IPS-11a (cell line): ENCODE measurements around the gene MEG3.
"Not testable (repeated sequence)": the region's sequence is repeated elsewhere in the genome, so short reads cannot be mapped to it uniquely, and the experiment has no call there.

Source experiments
- H3K4me3 ChIP-seq: one replicate; pipeline ENCODE4 v1.5.1; 2013; ENCODE audit warnings: low read depth, low read length, control low read depth

Gene MEG3

DNA sequence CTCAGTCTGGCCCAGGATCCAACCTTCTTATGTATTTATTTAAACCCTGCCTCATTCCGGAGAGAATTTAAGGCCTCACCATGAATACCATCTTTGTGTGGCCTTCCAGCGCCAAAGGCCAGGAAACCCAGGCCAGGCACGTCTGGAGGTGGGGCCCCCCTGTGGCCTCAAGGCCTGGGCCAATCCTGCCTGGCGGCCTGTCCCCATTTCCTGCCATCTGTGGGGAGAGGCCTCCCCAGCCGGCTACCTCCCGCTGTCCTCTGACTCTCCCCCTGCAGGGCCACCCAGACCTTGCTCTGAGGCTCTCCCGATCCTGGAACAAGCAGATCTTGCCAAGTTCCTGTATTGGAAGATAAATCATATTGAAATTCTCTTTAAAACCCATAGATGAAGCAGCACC, 37.4 kb upstream of the MEG3 start:
- H3K4me3 ChIP-seq, result no peak overlapping the region

DNA sequence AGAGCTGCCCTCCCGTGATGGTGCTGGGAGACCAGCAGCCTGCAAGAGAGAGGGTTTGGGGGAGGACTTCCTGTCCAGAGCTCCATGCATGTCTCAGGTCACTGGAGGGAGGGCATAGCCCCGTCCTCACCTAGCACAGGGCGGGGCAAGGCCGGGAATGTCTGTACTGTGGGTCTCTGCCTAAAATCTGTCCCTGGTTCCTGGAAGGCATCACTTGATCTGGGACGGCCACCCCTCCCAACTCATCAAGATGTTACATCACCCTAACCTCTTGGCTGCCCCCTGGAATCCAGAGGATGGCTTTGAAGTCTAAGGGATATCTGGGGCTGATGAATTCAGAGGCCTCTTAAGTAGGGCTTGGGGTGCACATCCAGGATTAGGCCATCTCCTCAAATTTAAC, 37.0 kb upstream of the MEG3 start:
- H3K4me3 ChIP-seq, result no peak overlapping the region

GRCh38 chr14:100789460-100790417, 36.2 kb upstream of the MEG3 start:
- no peak overlapping the region for H3K4me3 ChIP-seq

DNA sequence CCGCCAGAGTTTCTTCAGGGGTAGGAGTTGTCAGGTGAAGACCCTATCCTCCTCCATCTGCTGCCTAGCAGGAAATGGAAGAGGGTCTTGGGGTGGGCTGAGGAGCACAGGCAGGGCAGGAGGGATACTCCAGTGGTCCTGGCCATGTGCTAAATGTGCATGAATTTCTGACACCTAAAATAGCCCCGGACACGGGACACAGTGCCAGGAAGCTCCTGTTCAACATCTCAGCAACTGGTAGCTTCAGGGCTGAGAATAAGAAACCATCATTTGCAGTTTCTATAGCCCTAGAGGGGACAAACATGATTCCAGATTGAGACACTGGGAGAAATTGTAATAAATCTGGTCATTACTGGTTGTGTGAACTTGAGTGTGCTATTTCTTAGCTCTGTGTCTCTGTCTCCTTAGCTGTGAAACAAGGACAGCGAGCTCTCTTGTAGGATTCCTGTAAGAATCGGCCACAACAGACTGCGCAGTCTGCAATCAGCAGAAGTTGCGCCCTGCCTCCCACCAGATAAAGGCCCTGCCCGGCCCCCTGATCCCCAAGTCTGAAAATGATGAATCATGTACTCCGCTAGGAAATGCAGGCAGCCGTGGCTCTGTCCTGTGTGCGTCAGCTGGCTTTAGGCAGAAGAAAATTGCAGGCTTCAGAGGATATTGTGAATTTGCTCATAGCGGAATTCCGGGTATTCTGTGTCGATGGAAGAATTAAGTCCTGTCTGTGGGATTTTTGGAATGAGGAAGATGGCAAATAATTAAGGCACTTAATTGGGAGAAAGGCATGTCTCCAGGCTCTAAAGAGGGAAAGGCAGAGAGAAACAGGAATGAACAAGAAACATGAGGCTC, 35.2 kb upstream of the MEG3 start:
- H3K4me3 ChIP-seq, result no peak overlapping the region

DNA sequence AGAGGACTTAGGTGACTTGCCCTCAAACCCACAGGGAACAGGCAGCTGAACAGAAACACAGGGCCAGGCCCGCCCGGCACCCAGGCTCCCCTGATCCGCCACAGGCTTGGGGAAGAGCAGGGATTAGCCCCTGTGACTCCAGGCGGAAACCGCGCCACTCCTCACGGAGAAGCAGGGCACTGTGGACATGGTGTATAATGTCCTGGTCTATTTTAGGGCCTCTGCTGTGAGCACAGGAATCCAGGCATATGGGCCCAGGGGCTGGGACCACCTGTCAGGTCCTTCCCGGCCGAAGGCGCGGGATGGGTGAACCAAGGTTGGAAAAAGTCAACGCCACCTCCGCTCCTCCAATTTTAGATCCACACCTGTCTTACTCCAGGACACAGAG, 34.6 kb upstream of the MEG3 start:
- no peak overlapping the region for H3K4me3 ChIP-seq

- H3K4me3 ChIP-seq, result no peak overlapping the region
Measured at GRCh38 chr14:100791995-100792394, 33.9 kb upstream of the MEG3 start.

DNA sequence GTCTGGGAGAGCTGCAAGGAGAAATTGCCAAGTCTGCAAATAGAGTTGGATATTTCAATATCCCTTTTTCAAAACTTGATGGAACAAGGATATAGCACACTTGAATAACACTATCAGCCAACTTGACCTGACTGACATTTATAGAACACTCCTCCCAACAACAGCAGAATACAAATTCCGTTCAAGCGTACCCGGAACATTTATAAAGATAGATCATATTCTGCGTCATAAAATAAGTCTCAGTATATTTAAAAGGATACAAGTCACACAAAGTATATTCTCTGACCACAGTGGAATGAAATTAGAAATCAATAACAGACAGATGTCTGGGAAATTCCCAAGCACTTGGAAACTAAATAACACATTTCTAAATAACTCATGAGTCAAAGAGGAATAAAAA, 29.0 kb upstream of the MEG3 start:
- H3K4me3 ChIP-seq, result no peak overlapping the region

- H3K4me3 ChIP-seq, result no peak overlapping the region
Measured at GRCh38 chr14:100800041-100800440, 25.9 kb upstream of the MEG3 start.

DNA sequence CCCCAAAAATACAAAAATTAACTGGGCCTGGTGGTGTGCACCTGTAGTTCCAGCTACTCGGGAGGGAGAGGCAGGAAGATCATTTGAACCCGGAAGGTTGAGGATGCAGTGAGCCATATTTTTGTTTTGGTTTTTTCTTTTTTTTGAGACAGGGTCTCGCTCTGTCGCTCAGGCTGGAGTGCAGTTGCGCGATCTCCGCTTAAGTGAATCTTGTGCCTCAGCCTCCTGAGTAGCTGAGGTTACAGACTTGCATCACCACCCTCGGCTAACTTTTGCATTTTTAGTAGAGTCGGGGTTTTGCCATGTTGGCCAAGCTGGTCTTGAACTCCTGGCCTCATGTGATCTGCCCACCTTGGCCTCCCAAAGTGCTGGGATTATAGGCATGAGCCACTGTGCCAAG, 24.5 kb upstream of the MEG3 start:
- not testable (repeated sequence) for H3K4me3 ChIP-seq

DNA sequence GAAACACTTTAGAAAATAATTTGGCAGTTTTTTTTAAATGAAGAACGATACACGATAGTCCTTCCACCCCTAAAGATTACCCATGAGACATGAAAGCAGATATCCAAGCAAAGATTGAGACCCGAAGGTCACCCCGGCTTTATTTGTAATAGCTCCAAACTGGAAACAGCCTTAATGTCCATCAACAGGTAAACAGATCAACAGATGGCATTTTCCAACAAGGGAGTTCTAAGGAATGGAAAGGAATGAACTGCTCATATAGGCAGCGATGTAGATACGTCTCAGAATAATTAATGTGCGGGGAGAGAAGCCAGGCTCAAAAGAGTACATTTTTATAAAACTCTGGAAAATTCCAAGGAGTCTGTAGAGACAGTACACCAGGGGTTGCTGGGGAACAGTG, 23.7 kb upstream of the MEG3 start:
- no peak overlapping the region for H3K4me3 ChIP-seq

GRCh38 chr14:100802766-100803165, 23.2 kb upstream of the MEG3 start:
- no peak overlapping the region for H3K4me3 ChIP-seq

- no peak overlapping the region for H3K4me3 ChIP-seq
Measured at GRCh38 chr14:100803226-100803625, 22.7 kb upstream of the MEG3 start.

- no peak overlapping the region for H3K4me3 ChIP-seq
Measured at GRCh38 chr14:100803676-100804075, 22.2 kb upstream of the MEG3 start.

- no peak overlapping the region for H3K4me3 ChIP-seq
Measured at GRCh38 chr14:100804138-100804537, 21.8 kb upstream of the MEG3 start.

- H3K4me3 ChIP-seq, result no peak overlapping the region
Measured at GRCh38 chr14:100804558-100805309, 21.2 kb upstream of the MEG3 start.

GRCh38 chr14:100806386-100806785, 19.5 kb upstream of the MEG3 start:
- no peak overlapping the region for H3K4me3 ChIP-seq

- H3K4me3 ChIP-seq, result no peak overlapping the region
Measured at GRCh38 chr14:100807496-100807895, 18.4 kb upstream of the MEG3 start.

DNA sequence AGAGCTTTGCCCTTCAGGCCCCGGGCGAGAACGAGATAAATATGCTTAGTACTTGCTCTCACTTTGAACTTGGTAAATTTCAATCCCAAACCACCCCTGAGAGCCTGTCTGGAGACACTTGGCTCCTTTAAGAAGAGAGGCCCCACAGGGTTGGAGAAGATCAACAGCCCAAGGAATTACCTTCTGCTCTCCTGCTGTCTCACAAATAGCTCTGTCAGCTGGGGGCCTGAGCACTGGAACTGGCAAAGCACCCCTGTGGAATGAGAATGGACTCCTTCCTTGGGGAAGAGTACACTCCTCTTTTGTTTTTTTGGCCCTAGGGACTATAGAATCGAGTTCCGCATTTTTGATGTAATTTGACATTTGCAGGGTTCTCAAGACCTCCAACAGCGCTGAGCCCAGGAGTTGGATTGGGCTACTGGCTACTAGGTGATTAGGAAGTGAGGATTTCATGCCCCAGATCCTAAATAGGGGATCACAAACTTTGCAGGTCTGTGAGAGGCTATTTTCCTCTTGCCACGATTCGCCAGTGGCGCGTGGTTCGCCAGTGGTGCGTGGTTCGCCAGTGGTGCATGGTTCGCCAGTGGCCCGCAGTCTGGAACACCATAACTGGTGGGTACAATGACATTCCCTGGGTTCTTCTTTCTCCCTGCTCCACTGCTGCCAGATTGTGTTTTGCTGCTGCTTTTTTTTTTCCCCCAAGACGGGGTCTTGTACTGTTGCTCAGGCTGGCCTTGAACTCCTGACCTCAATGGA, 17.8 kb upstream of the MEG3 start:
- no peak overlapping the region for H3K4me3 ChIP-seq

DNA sequence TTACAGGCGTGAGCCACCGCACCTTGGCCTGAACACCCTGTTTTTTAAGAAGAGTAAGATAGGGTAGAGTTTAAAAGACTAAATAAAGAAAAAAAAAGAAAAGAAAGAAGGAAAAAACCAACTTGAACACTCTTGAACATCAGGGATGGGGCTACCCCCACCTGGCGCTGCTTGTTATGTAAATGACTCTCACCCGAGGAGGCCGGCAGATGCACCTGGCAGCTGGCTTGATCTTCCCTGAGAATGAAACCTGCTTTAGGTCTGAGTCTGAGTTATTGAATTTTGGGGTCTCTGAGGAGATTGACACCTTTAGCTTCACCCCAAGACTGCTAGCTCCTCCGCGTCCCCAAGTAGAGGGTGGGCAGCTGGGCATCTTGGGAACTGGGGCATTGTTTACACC, 15.5 kb upstream of the MEG3 start:
- H3K4me3 ChIP-seq, result no peak overlapping the region

DNA sequence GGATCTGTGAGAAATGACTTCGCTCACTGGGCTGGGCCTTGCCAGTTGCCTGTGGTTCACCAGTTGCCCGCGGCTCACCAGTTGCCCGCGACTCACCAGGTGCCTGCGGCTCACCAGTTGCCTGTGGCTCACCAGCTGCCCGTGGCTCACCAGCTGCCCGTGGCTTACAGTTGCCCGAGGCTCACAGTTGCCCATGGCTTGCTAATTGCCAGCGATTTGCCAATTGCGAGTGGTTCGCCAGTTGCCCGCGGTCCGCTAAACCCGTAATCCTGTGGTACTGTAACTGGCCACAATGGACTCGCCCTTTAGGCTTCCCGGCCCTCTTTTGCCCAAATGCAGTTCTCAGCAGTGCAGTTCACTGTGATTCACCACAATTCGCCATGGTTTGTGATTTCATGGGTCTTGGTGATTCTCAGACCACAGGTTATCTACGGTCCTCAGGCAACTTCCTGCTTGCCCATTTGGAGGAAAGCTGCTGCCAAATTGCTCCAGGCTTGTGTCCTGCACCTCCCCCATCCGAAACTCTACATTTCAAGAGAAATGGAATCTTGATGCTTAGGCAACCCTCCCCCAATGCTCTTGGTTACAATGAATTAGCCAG, 15.0 kb upstream of the MEG3 start:
- no peak overlapping the region for H3K4me3 ChIP-seq
